ENCODE results near the gene N4BP2.

The N4BP2 gene

GRCh38 chr4:40038977-40039376, 17.7 kb upstream of the N4BP2 start:
- no peak for DNase-seq (ENCODE audit: low spot score)
- TF ChIP-seq CTCF (IDR thresholded peaks at IDR 0.05; ENCODE audit: extremely low read depth, insufficient read depth, missing control alignments): no peak
- in situ Hi-C loops (cut with MboI; ENCODE audit: low pct_unique_long_range_greater_than_20kb, low sequenced_read_pairs, unreplicated experiment): no loop called here

- in situ Hi-C loops (cut with MboI; ENCODE audit: low pct_unique_long_range_greater_than_20kb, low sequenced_read_pairs, unreplicated experiment): no loop called here
- no peak for DNase-seq (ENCODE audit: low spot score)
- no peak for TF ChIP-seq CTCF (IDR thresholded peaks at IDR 0.05; ENCODE audit: extremely low read depth, insufficient read depth, missing control alignments)
Observed at GRCh38 chr4:40040908-40041307, 15.7 kb upstream of the N4BP2 start.

- no peak for TF ChIP-seq CTCF (IDR thresholded peaks at IDR 0.05; ENCODE audit: extremely low read depth, insufficient read depth, missing control alignments)
- in situ Hi-C loops (cut with MboI; ENCODE audit: low pct_unique_long_range_greater_than_20kb, low sequenced_read_pairs, unreplicated experiment): no loop called here
- no peak for DNase-seq (ENCODE audit: low spot score)
Observed at GRCh38 chr4:40043786-40044185, 12.9 kb upstream of the N4BP2 start.

- in situ Hi-C loops (cut with MboI; ENCODE audit: low pct_unique_long_range_greater_than_20kb, low sequenced_read_pairs, unreplicated experiment): no loop called here
- TF ChIP-seq CTCF (IDR thresholded peaks at IDR 0.05; ENCODE audit: extremely low read depth, insufficient read depth, missing control alignments): no peak
- DNase-seq (ENCODE audit: low spot score): no peak
Observed at GRCh38 chr4:40046311-40046980, 10.2 kb upstream of the N4BP2 start.

GRCh38 chr4:40053161-40053560, 3.5 kb upstream of the N4BP2 start:
- no peak for TF ChIP-seq CTCF (IDR thresholded peaks at IDR 0.05; ENCODE audit: extremely low read depth, insufficient read depth, missing control alignments)
- in situ Hi-C loops (cut with MboI; ENCODE audit: low pct_unique_long_range_greater_than_20kb, low sequenced_read_pairs, unreplicated experiment): loop anchor here (10.0 kb wide), 1 partner anchor 272 kb away; no protein-coding TSS in a partner anchor
- no peak for DNase-seq (ENCODE audit: low spot score)

- no peak for TF ChIP-seq CTCF (IDR thresholded peaks at IDR 0.05; ENCODE audit: extremely low read depth, insufficient read depth, missing control alignments)
- in situ Hi-C loops (cut with MboI; ENCODE audit: low pct_unique_long_range_greater_than_20kb, low sequenced_read_pairs, unreplicated experiment): loop anchor here (10.0 kb wide), 1 partner anchor 269 kb away; no protein-coding TSS in a partner anchor
- DNase-seq (ENCODE audit: low spot score): peak; percentile 69
Observed at GRCh38 chr4:40055511-40055862, 1.2 kb upstream of the N4BP2 start.
